Caki2 (cell line): ENCODE results near the gene LIMK2. TPM values are rescaled to one million over a fixed set of nuclear protein-coding genes. Genes with fewer than 3 reads are reported as not detected.
"Not testable (repeated sequence)": the region's sequence is repeated elsewhere in the genome, so short reads cannot be mapped to it uniquely, and the experiment has no call there.

Experiments
- DNase-seq: peaks from one replicate; pipeline ENCODE4 v3.0.0-alpha.2; 2015; ENCODE audit warnings: low read depth
- in situ Hi-C: cut with HindIII; loops from 2 replicates; pipeline ENCODE4 v1.10.0; 2016; ENCODE audit warnings: low sequenced_read_pairs, low pct_unique_long_range_greater_than_20kb, mixed read lengths
- total RNA-seq: library from RNA; depleted of rRNA; stranded (reverse); fragments of >200 nt; shearing (Covaris generic); gene quantifications from 2 replicates; pipeline ENCODE4 v1.2.3, GENCODE V29; 2014; ENCODE audit warnings: low replicate concordance

LIMK2 gene
- total RNA-seq, 1 experiment from 2014 or later: 9.5 TPM

DNA sequence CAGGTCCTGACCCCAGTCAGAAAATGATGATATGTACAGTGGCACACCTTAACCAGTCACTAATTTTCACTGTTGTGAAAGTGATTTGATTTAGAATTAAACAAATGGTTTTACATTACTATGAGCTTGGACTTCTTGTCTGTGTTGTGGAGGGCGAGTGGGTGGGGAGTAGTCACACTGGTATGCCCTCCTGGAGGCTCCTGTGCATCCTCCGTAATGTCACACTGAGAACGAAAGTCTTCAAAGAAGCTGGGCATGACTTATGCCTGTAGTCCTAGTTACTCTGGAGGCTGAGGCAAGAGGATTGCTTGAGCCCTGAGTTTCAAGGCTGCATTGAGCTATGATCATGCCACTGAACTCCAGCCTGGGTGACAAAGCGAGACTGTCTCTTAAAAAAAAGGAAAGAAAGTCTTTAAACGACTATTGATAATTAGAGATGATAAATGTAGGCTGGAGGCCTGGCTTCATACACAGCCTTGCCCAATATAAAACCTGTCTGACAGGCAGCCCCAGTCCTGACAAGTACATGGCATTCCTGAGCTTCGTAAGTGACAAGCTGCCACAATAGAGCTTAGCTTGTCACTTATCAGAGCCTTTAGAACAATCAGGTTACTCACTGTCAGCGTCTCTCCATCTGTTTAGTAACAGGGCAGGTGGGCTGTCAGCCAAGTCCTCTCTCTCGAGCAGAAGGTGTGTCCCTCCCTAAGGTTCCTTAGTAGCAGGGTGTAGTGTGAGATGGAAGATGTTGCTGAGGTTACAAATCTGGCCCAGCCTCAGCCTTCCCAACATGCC is 5.0 kb upstream of the LIMK2 start:
- in situ Hi-C loops: no loop called here
- DNase-seq: no peak

DNA sequence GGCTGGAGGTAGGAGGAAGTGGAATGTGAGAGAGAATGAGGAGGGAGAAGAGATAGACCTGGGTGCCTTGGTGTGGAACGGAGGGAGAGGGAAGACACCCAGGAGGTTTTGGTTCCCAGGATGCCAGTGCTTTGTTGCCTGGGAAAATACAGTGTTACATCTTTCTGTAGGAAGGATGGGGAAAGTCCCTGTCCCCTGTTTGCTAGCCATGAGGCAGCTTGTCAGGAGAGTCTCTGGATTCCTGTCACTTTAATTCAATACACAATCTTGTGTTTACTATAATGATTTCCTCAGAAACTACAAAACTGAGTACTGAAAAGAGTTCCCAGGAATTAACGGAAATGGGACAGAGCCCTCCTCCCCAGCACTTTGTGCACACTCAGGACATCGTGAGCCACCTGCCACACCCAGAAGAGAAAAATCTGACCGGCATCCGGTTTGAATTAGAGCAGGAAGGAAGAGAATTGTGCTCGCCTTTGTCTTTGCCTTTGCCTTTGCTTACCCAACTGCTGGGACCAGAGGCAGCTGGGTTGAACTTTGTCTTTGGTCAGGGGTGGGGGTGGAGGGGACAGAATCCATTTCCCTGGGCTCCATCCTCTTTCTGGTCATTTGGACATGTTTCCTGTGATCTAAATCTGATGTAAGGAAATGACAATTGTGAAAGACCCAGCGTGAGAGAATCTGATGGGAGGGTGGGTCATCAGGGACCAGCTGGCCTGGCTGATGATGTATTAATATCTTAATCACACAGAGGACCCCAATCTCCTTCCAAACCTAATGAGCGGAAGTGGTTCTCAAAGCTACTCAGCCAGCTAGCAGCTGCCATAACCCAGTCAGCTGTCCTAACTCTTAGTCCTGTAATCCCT is 1.3 kb upstream of the LIMK2 start:
- in situ Hi-C loops: loop anchor here (10.0 kb wide), 1 partner anchor 96 kb away; no protein-coding TSS in a partner anchor
- DNase-seq: no peak

DNA sequence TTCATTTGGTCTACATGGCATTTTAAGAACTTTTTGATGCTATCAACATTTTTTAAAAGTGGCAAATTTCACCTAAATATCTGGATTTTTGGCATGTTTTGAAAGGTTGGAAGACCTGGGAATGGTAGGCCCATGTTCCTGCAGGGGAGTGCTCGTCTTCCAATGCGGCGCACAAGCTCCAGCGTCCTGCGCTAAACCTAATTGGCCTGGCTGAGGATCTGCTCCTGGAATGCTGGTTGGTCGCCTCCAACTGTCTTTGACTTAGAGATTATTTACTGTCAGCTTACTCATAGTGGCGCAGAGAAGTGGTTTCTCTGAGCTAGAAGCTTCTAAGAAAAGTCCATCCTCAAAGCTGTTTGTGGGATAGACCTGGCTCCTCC is 626 bp upstream of the LIMK2 start:
- in situ Hi-C loops: loop anchor here (10.0 kb wide), 1 partner anchor 97 kb away; no protein-coding TSS in a partner anchor
- DNase-seq: no peak

DNA sequence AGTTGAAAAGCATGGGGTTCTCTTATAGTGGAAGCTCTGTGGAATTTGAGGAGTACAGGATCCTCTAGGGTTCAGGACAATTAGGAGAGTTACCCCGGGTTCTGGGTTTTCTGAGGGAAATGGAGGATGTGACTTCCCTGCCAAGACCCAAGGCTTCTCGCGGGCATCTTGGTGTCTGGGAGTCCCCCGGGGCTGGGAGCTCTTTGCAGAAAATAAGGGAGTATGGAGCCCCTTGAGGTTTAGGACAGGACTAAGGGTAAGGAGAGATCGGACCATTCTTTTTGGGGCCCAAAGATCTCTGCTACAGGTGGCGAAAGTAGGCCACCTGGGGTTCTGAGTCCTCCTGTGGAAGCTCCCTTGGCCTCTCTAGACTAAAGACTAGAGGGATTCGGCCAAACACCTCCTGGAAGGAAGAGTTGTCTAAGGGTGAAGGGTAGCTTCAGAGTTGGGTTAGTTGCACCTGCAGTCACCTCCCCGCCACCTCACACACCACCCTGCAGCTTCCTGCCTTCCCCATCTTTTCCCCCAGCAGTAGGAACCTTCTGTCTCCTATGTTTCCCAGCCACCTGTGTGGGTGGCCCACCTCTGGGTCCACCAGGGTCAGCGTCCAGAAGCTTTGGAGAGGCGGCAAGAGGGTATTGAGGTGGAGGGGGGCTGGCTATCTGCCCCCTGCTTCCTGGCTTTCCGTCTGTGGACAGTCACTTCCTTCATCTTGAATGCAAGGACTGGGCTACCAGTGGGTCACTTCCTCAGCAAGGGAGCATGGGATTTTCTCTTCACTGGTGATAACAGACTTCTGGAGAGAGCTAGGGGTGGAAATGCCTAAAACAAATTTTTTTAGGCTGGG is 908 bp downstream of the LIMK2 start:
- in situ Hi-C loops: loop anchor here (10.0 kb wide), 1 partner anchor 98 kb away; no protein-coding TSS in a partner anchor

DNA sequence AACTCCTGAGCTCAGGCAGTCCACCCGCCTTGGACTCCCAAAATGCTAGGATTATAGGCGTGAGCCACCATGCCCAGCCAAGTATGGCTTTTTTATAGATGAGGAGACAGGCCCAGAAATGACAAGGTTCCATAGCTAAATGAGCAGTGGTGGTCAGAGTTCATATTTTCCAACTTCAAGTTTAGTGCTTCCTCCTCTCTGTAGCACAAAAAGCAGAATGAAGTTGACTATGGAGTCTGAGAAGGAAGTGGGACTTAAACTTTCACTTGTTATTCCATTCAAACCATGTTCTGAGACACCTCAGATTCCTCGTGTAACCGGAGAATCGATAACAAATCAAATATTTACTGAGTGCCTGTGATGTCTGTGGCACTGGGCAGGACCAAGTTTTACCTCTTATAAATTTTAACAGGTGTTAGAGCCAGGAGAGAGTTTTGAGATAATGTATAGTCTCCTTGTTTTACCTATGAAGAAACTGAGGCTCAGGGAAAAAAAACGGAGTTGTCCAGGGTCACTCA is 3.0 kb downstream of the LIMK2 start:
- DNase-seq: no peak
- in situ Hi-C loops: loop anchor here (10.0 kb wide), 1 partner anchor 100 kb away; no protein-coding TSS in a partner anchor

More for the DNA sequence above, 908 bp downstream of the LIMK2 start:
- no peak for DNase-seq

DNA sequence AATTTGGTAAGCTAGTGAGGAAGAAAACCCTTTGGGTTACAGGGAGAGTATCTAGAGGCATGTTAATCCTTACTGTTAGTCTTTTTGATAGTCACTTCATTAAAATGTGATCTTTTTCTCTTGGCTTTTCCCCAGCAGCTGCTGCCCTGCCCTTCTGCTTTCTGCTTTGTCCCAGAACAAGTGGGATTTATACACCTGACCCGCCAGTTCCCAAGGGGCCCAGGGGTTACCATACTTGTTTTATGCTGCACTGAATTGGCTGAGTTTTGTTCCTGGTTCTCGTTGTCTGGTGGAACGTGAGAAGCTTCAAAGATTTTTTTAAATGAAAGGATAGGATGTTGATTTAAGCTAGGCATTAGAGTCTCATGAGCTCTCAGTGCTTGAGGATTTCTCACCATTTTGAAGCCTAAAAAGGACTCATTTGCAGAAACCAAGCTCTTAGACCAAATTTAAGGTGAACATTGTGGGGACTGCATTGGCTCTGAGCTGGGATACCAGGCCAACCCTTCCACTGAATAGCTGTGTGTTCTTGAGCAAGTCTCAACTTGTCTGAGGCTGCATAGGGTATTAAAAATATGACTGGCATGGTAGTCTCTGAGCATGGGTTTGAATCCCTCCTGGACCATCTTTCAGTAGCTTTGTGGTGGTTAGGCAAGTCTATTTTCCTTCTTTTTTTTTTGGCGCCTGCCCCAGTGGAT is 6.6 kb downstream of the LIMK2 start:
- in situ Hi-C loops: loop anchor here (10.0 kb wide), 1 partner anchor 104 kb away; no protein-coding TSS in a partner anchor
- DNase-seq: no peak

DNA sequence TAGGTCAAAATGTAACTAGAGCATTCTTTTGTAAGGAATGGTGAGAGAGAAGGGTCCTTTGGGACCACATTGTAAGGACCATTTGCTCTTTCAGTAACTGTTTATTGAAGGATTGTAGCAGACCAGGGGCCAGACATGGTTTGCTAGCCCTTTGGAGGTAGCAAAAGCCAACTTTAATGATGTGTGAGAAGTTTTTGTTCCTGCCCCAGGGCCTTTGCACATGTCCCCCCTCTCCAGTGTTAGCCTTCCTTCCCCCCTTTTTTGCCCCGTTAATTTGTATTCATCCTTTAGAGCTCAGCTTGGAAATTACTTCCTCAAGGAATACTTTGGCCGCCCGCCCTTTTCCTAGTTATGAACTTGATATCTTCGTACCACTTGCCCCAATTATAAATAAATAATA is 9.0 kb downstream of the LIMK2 start:
- in situ Hi-C loops: no loop called here
- DNase-seq: no peak

DNA sequence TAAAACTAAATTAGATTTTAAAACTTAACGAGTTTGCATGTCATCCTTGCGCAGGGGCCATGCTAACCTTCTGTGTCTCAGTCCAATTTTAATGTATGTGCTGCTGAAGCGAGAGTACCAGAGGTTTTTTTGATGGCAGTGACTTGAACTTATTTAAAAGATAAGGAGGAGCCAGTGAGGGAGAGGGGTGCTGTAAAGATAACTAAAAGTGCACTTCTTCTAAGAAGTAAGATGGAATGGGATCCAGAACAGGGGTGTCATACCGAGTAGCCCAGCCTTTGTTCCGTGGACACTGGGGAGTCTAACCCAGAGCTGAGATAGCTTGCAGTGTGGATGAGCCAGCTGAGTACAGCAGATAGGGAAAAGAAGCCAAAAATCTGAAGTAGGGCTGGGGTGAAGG is 10.6 kb downstream of the LIMK2 start:
- in situ Hi-C loops: no loop called here
- no peak for DNase-seq

DNA sequence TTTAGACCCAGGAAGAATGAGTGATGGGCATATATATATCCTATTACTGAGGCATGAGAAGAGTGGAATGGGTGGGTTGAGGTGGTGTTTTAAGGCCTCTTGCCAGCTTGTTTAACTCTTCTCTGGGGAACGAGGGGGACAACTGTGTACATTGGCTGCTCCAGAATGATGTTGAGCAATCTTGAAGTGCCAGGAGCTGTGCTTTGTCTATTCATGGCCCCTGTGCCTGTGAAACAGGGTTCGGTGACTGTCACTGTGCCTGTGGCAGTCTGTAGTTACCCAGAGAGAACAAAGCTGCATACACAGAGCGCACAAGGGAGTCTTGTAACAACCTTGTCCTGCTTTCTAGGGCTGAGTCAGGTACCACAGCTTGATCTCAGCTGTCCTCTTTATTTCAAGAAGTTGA is 11.7 kb downstream of the LIMK2 start:
- in situ Hi-C loops: no loop called here
- no peak for DNase-seq

DNA sequence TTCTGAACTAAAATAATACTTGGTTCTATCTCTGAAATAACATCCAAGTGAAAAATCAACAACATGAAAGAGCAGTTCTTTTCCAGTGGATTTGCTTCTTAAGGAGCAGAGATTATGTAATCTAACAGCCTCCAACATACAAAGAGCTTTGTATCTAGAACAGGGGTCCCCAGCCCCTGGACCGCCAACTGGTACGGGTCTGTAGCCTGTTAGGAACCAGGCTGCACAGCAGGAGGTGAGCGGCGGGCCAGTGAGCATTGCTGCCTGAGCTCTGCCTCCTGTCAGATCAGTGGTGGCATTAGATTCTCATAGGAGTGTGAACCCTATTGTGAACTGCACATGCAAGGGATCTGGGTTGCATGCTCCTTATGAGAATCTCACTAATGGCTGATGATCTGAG is 12.6 kb downstream of the LIMK2 start:
- in situ Hi-C loops, DNase-seq: not testable (repeated sequence)

DNA sequence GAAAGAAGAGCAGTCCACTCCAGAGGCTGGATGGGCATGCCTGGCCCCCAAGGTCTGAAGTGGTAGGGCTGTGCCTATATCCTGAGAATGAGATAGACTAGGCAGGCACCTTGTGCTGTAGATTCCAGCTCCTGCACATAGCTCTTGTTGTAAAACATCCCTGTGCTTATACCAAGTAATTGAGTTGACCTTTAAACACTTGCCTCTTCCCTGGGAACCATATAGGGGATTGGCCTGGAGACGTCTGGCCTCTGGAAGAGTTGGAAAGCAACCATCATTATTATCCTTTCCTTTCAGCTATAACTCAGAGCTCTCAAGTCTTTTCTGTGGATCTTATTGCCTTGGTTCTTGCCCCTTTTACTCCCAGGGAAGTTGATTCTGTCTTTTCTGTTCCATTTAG is 15.1 kb downstream of the LIMK2 start:
- in situ Hi-C loops: no loop called here
- DNase-seq: no peak

DNA sequence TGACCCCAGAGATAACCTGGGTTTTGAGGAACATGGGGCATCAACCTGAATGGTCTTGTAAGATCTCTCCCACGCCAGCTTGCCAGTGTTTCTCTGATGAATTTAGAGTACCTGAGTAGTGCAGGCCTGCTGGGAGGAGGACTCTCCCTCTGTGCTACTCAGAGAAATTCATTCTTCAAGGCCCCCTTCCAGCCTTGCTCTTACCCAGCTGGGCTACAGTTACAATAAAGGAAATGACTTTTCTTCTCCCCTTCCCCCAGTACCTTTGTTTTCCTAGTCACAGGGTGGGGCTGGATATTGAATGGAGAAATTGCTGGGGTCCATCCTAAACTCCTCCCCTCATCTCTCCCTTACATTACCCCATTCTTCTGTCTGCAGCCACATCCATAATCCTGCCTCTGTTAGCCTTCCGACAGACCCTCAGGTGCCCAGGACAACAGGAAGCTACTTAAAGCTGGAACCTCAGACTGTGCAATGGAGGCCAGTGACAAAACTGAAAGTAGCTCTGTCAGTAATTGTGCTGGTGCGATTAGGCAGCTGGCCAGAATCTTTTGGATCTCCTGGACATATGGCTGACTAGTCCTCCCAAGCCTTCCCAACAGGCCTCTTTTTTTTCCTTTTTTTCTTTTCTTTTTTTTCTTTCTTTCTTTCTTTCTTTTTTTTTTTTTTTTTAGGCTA is 17.4 kb downstream of the LIMK2 start:
- in situ Hi-C loops: no loop called here

DNA sequence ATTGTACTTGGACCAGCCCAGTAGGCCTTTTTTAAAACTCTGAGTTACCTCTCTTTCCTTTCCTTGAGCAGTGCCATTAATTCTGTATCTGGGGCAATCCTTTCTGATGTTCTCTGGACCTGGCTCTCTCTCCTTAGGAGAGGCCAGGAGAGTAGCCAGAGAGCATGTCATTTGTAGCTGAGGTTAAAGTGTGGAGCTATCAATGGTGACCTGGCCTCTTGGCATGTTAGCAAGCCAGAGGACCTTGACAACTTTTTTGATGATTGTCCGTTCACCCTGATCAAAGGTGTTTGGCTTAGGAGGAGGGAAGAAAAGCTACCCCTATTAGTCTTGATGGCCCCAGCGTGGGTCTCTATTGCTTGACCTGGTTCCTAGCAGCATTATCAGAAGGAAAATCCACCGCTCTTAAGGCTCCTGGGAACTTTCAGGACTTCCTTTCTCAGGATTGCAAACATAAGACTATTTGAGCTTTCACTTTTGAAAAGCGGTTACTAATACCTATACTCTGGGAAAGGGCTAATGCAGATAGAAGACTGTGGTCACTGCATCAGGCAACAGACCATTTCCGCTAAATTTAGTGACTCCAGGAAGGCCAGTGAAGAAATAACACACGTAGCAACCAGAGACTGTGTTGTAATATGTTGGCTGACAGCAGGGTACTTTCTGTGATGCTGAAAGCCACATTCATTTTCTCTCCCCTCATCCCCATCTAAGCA is 18.2 kb downstream of the LIMK2 start:
- in situ Hi-C loops: no loop called here
- no peak for DNase-seq

More for the DNA sequence above, 17.4 kb downstream of the LIMK2 start:
- DNase-seq: no peak

DNA sequence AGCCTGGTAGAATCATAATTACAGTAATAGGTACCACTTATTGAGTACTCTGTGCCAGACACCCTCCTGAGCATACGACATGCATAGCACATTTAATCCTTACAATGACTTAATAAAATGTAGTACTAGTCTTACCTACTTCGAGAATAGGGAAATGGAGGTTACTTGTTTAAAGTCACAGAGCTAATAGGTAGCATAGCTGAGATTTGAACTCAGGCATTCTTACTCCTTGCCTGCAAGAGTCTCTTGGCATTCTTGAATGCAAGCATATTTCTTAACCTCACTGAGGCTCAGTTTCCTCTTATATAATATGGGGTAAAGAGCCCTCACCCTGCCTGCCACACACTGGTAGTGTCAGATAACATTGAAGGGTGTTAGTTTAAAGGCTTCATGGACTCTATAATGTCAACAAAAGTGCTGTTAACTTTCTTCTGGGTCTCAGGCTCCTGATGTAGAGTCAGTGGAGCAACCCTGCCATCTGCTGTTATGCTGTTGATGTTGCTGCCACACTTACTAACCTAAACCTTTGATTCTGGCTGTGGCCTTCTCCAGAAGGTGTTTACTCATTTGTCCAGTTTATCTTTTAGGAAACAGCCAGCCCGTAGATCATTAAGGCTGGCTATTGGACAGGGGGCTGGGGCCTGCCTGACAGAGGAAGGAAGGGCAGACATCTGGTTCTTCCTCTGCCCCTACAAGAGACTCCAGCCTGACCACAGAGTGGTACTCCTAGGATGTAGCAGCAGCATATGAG is 18.9 kb downstream of the LIMK2 start:
- in situ Hi-C loops: no loop called here
- peak; percentile 57 for DNase-seq

DNA sequence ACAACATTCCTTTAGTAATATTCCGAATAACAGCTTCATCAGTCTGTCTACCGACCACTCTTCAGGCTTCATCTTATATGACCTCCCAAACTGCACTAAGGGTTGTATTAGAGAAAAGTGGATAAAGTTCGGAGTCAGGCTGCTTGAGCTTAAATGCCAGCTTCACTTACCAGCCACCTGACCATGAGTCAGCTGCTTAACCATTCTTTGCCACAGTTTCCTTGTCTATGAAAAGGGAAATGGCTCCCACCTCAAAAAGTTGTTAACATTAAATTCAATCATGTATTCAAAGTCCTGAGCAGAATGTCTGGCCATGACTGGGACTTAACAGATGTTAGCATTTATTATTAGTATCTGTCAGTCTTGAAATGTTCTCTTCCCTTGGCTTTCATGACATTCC is 20.9 kb downstream of the LIMK2 start:
- peak; percentile 26 for DNase-seq
- in situ Hi-C loops: no loop called here

DNA sequence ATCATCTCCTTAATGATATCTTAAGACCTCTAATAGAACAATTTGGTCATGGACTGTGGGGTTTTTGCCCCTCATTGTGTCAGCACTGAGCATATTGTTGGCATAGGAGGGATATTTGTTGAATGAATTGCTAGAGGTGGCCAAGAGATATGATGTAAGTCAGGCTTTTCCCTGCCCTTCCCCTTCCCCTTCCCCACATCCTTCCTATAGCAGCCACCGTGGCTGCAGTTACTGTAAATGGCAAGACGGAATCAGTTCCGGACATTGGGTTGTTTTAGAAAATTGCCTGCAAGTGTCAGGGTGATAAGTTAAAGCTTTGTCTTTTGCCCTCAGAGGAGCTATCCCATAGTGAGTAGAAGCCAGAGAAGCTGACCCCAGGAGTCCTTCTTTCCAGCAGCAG is 23.0 kb downstream of the LIMK2 start:
- in situ Hi-C loops: no loop called here
- no peak for DNase-seq
